H1 (cell line): Measurements from ENCODE around the gene MYOCOS.

ENCODE experiments used
- CHD2 ChIP-seq: IDR thresholded peaks from 2 replicates; pipeline ENCODE4 v1.6.1; 2012; ENCODE audit warnings: low read length, improper control_type of control experiment
- POLR2A ChIP-seq, 2 experiments: IDR thresholded peaks; 1 replicate in 1 of 2; 2 replicates in 1 of 2; pipeline ENCODE4 v1.6.1; 2011; ENCODE audit warnings: low read depth in 2 of 2, low read length in 2 of 2, mild to moderate bottlenecking in 2 of 2; ENCODE audit errors: control extremely low read depth in 1 of 2
- RFX5 ChIP-seq: IDR thresholded peaks from 2 replicates; pipeline ENCODE4 v1.6.1; 2011; ENCODE audit warnings: low read depth, low read length, improper control_type of control experiment, borderline replicate concordance
- SAP30 ChIP-seq: fragments of 300-600 bp; sonication (generic); IDR thresholded peaks from 2 replicates; pipeline ENCODE4 v1.7.1; 2012; ENCODE audit warnings: low read length, moderate library complexity, mild to moderate bottlenecking, inconsistent platforms; ENCODE audit not compliant: insufficient read depth, insufficient replicate concordance
- YY1 ChIP-seq: IDR thresholded peaks from 2 replicates; pipeline ENCODE4 v1.6.1; 2011; ENCODE audit warnings: low read depth, mild to moderate bottlenecking, low read length
- TF ChIP-seq, protein P1 (sequence below), 3 experiments: IDR thresholded peaks; 1 replicate in 2 of 3; 2 replicates in 1 of 3; pipeline versions ENCODE4 v1.5.1 to v1.6.1; 2011; ENCODE audit warnings: low read length in 3 of 3, mild to moderate bottlenecking in 3 of 3, inconsistent platforms in 2 of 3, low read depth in 1 of 3, moderate library complexity in 1 of 3; ENCODE audit not compliant: insufficient read depth in 1 of 3; ENCODE audit errors: control extremely low read depth in 1 of 3

DNA sequence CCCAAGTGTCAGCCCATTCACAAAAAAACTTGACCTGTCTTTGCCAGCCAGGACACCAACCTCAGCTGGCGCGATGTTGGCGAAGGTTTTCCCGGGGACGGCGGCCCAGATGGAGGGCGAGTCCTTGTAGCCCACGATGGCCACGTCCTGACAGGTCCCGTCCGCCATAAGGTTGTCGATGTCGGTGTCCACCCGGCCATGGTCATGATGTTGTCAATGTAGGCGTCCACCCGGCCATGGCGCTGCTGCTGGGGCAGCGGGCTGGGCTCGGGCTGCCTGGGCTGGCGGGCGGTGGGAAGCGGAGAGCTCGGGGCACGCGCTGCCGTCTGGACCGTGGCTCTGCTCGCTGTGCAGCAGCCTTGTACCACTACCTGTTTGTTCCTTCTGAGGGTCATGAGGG is 48.7 kb downstream of the MYOCOS start:
- TF ChIP-seq, protein P1, sequence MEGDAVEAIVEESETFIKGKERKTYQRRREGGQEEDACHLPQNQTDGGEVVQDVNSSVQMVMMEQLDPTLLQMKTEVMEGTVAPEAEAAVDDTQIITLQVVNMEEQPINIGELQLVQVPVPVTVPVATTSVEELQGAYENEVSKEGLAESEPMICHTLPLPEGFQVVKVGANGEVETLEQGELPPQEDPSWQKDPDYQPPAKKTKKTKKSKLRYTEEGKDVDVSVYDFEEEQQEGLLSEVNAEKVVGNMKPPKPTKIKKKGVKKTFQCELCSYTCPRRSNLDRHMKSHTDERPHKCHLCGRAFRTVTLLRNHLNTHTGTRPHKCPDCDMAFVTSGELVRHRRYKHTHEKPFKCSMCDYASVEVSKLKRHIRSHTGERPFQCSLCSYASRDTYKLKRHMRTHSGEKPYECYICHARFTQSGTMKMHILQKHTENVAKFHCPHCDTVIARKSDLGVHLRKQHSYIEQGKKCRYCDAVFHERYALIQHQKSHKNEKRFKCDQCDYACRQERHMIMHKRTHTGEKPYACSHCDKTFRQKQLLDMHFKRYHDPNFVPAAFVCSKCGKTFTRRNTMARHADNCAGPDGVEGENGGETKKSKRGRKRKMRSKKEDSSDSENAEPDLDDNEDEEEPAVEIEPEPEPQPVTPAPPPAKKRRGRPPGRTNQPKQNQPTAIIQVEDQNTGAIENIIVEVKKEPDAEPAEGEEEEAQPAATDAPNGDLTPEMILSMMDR (IDR thresholded peaks at IDR 0.05; ENCODE audit: control extremely low read depth in 1 of 3, insufficient read depth in 1 of 3, low read depth in 1 of 3, low read length in 3 of 3), result no peak
- TF ChIP-seq SAP30, result no peak
- no peak for TF ChIP-seq POLR2A (IDR thresholded peaks at IDR 0.05; ENCODE audit: control extremely low read depth in 1 of 2, low read depth in 2 of 2, low read length in 2 of 2)
- no peak for TF ChIP-seq YY1
- TF ChIP-seq RFX5, result no peak
- TF ChIP-seq CHD2, result no peak
